ENCODE data around the gene KRTAP10-10. TPM values are rescaled to one million over a fixed set of nuclear protein-coding genes. Genes with fewer than 3 reads are reported as not detected.
"Not testable (repeated sequence)": the region's sequence is repeated elsewhere in the genome, so short reads cannot be mapped to it uniquely, and the experiment has no call there.

The KRTAP10-10 gene, protein sequence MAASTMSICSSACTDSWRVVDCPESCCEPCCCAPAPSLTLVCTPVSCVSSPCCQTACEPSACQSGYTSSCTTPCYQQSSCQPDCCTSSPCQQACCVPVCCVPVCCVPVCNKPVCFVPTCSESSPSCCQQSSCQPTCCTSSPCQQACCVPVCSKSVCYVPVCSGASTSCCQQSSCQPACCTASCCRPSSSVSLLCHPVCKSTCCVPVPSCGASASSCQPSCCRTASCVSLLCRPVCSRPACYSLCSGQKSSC
- not detected for polyA plus RNA-seq (2012; ENCODE audit: insufficient read depth, insufficient read length)

DNA sequence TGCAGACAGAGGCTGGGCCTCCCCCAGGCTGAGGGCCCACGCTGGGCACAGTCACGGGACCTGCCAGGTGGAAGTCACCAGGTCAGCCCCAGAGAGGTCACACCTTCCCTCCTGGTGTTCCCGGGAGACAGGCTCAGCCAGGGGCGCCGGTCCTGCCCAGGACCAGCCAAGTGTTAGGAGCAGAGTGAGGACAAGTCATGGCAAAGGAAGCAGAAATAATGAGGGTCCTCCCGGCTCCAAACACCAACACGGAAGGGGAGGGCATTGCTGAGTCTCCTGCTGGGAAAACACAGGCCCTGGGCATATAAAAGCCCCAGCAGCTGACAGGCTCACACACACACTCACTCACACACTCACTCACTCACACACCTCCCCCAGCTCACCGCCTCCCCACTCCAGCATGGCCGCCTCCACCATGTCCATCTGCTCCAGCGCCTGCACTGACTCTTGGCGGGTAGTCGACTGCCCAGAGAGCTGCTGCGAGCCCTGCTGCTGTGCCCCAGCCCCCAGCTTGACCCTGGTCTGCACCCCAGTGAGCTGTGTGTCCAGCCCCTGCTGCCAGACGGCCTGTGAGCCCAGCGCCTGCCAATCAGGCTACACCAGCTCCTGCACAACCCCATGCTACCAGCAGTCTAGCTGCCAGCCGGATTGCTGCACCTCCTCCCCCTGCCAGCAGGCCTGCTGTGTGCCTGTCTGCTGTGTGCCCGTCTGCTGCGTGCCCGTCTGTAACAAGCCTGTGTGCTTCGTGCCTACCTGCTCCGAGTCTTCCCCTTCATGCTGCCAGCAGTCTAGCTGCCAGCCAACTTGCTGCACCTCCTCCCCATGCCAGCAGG lies at the start of gene KRTAP10-10:
Gene KRTAP10-10, plus strand, starts transcription at position 339 of the 833 bp plus-strand sequence. Its CDS starts 62 bp downstream, at position 401.
- DNase-seq (ENCODE audit: low read depth, low spot score): no peak
- no peak within 1 kb of the TSS for H3K4me3 ChIP-seq (ENCODE audit: low read length)

DNA sequence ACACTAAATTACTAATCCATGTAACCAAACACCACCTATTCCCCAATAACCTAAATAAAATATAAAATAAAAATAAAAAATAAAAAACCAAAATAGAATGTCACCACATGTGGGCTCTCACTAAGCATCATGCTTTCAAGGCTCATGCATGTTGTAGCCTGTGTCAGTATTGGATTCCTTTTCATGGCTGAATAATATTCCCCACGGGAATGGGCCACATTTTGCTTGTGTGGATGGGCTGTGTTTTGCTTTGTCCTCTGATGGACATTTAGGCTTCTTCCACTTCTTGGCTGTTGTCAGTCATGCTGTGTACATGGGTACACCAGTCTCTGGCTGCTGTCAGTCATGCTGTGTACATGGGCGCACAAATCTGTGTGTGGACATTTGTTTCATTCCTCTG lies 48.1 kb upstream of the KRTAP10-10 start:
- H3K4me3 ChIP-seq (ENCODE audit: low read length): no peak overlapping the region
- no peak for DNase-seq (ENCODE audit: low read depth, low spot score)

DNA sequence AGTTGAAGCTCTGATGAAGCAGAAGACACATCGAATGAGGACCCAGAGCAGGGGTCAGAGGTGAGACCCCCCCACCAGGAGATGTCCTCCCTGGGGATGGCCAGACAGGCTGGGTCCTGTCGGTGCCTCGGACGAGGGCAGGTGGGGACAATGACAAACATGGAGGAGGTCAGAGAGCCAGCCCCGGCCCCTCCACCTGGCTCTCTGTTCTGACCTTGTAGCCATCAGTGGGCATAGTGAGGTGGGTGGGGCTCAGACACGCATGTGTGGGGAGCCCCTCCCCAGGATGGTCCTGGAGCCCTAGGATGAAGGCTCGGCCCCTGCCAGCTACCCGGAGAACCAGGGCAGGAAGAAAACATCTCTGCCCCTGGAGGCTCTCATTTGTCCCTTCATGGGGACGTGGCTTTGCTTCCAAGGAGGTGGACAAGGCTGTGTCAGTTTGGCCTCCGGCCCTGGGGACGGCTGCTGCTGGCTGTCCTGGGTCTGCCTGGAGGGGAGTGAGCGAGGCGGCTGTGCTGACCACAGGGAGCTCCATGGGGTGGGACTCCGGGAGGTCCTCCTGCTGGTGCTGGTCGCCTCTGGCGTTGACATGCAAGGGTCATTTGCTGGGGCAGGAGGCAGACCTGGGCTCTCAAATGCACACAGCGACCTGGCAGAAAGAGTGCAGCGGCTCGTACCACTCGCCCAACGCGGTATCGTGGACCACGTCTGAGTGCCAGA lies 47.4 kb upstream of the KRTAP10-10 start:
- H3K4me3 ChIP-seq (ENCODE audit: low read length): no peak overlapping the region
- no peak for DNase-seq (ENCODE audit: low read depth, low spot score)

DNA sequence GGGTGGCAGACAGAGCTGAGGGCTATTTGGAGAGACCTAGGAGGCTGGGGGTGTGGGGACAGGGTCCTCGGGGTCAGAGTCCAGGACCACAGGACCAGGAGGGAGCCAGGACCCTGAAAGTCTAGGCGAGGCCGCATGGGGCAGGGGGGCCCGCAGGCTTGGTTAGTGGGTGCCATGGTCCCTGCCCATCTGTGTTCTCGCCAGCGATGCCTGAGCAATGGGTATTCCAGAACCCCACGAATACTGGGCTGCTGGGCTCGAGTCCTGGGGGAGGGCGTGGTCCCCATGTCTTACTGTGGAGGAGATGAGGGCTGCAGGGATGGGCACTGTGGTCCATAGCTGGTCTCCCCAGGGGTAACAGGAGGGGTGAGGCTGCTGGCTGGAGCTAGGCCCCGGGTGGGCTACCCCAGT lies 46.8 kb upstream of the KRTAP10-10 start:
- DNase-seq (ENCODE audit: low read depth, low spot score): no peak

DNA sequence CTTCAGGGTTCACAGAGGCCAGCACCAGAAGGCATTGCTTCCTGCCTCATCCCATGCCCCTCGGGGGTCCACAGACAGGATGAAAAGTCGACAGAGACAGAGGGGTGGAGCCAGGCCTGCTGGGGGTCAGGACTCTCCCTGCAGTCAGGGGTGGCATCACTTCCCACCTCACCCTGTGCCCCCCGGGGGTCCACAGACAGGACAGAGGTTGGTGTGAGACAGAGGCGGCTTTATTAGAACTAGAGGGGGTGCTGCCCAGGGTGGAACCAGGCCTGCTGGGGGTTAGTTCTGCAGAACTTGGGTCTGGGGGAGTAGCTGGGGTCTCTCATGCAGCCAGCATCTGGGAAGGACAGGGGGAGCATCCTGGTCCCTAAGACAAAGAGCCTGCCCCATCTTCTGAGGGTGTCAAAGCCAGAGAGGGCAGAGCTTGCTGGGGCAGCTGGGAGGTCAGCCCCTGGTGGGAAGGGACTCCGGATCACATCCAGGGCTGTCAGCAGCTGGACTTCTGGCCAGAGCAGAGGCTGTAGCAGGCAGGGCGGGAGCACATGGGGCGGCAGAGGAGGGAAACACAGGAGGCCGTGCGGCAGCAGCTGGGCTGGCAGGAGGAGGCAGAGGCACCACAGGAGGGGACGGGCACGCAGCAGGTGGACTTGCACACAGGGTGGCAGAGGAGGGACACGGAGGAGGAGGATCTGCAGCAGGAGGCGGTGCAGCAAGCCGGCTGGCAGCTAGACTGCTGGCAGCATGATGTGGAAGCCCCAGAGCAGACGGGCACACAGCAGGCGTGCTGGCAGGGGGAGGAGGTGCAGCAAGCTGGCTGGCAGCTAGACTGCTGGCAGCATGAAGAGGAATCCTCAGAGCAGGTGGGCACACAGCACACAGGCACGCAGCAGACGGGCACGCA lies 46.0 kb upstream of the KRTAP10-10 start:
- not testable (repeated sequence) for H3K4me3 ChIP-seq (ENCODE audit: low read length); DNase-seq (ENCODE audit: low read depth, low spot score)

More for the DNA sequence above, 46.8 kb upstream of the KRTAP10-10 start:
- no peak overlapping the region for H3K4me3 ChIP-seq (ENCODE audit: low read length)

DNA sequence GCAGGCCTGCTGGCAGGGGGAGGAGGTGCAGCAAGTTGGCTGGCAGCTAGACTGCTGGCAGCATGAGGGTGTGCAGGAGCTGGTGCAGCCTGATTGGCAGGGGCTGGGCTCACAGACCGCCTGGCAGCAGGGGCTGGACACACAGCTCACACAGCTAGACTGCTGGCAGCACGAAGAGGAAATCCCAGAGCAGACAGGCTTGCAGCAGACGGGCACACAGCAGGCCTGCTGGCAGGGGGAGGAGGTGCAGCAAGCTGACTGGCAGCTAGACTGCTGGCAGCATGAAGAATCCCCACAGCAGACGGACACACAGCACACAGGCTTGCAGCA lies 45.4 kb upstream of the KRTAP10-10 start:
- DNase-seq (ENCODE audit: low read depth, low spot score); H3K4me3 ChIP-seq (ENCODE audit: low read length): not testable (repeated sequence)

DNA sequence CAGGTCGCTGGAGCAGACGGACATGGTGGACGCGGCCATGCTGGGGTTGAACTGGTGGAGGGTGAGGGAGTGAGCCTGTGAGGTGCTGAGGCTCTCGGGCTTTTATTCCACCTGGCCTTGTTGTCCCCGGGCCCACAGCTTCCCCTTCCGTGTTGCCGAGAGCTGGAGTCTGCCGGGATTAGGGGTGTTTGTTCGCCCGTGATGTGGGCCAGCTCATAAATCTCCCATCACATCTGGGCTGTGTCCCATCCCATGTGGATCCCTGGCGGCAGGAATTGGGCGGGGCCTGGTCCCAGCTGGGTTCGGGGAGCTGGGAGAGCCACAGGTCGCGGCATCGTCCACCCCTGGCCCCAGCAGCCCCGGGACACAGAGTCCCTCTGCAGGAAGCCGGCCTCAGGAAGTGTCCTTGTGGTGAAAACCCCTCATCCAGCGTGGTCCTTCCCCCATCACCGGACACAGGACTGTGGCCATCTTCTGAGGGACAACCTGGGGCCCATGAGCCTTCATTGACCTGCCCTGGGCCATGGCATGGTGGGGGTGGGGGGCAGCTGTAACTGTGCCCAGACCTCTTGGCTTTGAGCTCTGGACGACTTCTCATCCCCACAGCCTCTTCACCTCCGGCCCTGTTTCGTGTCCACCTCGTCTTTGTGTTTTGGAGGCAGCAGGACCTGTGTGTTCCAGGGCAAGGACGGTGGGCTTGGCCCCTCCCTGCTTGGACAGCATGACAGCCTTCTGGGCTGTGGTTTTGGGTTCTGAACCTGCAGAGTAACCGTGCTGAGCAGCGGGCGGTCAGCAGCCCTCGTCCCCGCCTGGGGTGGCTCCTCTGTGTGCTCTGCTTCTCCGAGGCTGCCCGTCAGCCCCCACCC lies 44.5 kb upstream of the KRTAP10-10 start, which contains the start of gene KRTAP10-6:
Gene KRTAP10-6, minus strand, starts transcription at position 60 of the 866 bp plus-strand sequence. Its CDS starts 21 bp downstream, at position 39.
- DNase-seq (ENCODE audit: low read depth, low spot score): no peak
- no peak within 1 kb of the TSS for H3K4me3 ChIP-seq (ENCODE audit: low read length)

DNA sequence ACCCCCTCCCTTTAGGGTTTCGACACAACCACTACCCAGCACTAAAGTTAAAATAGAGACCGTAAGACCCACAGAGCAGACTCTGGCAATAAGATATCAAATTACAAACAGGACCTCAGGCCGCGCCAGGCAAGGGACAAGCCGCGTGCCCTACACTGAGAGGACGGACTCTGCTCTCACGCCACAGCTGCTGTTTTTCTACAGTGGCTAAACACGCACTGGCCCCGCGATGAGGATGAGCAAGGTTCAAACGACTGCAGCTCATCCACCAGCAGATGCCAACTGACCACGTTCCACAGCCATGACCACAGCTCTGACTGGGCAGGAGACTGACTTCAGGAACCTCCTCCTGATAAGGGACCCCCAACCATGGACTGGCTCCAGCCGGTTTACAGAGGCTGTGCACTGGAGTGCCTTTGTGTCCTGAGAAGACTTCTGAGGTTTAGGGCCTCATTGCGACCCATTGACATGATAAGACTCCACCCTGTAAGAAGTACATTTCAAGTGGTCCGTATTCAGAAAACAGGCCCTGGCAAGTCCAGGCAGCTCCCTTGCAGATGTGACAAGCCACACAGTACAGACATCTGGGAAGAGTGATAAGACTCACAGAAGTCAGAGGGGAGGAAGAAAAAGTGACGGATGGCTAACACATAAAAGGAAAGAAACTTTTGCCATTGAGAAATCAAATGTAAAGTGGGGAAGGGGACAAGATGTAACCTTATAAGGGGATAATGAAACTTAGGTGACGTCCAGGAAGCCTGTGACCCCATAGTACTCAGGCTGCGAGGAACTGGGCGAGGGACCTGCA lies 43.4 kb upstream of the KRTAP10-10 start:
- H3K4me3 ChIP-seq (ENCODE audit: low read length): no peak overlapping the region
- DNase-seq (ENCODE audit: low read depth, low spot score): no peak

DNA sequence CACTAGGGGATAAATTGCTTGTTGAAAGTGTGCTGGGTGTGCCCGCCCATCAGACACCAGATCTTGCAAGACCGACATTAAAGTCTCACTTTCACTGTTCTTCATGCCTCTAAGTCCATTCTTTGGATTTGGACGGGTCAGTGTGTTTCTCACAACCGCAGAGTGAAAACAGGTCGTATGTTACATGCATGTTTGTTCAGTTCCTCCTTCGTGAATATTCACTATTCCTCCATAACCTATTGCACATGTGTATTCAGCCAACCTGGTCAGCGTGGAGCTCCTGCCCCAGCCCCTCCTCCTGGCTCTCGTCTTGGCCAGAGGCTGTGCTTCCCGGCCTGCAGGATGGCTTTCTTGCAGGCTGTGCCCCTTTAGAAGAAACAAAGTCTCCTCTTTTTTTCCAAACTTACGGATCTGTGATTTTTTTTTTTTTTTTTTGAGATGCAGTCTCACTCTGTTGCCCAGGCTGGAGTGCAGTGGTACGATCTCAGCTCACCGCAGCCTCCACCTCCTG lies 42.7 kb upstream of the KRTAP10-10 start:
- DNase-seq (ENCODE audit: low read depth, low spot score): no peak

DNA sequence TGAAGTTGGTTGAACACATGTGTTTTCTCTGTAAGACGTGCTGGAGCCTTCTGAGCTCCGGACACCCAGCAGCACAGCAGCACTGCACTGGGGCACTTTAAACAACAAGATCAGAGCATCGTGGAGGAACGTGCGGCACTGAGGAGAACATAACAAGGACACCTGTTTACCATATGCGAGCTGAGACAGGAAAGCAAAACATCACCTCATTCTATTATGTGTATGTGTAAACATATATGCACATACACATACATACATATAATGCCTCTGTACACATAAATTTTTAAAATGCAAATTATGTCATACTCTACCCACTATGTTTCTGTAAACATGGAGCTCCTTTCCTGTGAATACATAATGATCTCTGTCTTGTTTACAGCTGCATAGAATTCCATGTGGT lies 41.6 kb upstream of the KRTAP10-10 start:
- H3K4me3 ChIP-seq (ENCODE audit: low read length): no peak overlapping the region
- no peak for DNase-seq (ENCODE audit: low read depth, low spot score)

More for the DNA sequence above, 42.7 kb upstream of the KRTAP10-10 start:
- H3K4me3 ChIP-seq (ENCODE audit: low read length): no peak overlapping the region

DNA sequence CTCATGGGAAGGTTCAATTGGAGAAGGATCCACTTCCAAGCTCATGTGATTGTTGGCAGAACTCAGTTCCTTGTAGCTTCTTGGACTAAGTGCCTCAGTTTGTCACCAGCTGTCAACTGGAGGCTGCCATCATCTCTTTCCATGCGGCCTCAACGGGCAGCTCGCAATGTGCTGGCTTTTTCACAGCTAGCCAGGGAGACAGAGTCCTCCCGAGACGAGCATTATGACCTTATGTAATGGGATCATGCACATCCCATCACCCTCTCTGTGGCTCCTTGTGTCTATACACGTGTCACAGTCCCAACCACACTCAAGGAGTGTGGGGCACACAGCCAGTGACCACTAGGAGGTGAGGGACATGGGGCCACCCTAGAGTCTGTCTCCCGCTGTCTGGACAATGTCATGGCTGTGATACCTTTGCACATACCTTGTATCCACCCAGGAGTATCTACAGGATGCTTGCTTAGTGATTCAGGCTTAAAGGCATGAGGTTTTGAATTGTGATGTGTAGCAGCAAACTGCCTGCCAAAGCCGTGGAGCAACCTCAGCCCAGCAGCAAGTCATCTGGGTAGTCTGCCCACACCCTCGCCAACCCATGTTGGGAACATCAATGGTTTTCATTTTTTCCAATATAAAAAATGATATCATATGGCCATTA lies 41.0 kb upstream of the KRTAP10-10 start:
- DNase-seq (ENCODE audit: low read depth, low spot score): no peak
- no peak overlapping the region for H3K4me3 ChIP-seq (ENCODE audit: low read length)

DNA sequence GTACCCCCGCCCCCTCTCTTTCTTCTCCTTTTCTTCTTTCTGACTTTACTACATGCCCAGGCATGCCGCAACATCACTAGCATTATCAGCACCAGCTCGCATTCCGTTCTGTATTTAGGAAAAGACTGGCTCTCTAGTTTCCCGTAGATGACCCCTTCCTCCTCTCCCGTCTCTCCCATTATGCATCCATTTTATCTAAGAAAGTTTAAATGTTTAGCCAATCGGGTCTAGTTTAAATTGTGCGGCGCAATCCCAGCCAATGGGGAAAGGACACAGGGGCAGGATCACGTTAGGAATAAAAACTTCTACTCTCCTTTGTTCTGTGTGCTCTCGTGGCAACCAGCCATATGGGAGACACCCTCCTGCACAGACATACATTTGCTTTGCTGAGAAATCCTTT lies 39.1 kb upstream of the KRTAP10-10 start:
- no peak overlapping the region for H3K4me3 ChIP-seq (ENCODE audit: low read length)
- no peak for DNase-seq (ENCODE audit: low read depth, low spot score)

DNA sequence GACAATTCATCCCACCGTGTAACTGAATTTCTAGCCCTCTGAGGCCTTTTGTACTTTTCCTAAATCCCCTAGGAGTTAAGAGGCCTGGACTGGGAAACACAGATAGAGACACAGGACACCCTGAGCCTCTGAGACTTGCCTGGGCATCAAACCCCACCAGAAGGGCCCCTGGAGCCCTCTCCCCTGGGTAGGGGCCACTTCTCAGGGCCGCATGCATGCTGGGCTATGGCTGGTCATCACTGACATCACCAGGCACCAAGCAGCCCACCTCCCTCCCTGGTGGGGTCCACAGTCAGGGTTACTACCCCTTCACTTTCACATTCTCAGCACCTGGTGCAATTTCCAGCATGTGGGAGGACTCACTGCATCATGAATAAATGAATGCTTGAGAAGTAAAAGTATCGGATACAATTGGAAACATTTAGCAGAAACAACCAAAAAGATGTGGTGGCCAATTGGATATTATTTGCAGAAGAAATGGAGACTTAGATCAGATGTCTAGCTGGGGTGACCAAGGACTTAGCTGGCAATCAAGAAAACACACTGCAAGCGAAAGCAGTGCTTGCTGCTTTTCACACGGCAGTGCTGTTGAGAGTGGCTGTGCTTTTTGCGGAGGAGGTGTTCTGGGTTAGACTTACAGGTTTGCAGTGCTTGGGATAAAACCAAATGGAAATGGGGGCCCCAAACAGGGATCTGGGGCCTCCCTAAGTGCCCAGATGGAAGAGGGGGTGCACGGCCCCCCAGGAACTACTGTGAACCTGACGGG lies 37.7 kb upstream of the KRTAP10-10 start:
- H3K4me3 ChIP-seq (ENCODE audit: low read length): no peak overlapping the region
- DNase-seq (ENCODE audit: low read depth, low spot score): no peak

DNA sequence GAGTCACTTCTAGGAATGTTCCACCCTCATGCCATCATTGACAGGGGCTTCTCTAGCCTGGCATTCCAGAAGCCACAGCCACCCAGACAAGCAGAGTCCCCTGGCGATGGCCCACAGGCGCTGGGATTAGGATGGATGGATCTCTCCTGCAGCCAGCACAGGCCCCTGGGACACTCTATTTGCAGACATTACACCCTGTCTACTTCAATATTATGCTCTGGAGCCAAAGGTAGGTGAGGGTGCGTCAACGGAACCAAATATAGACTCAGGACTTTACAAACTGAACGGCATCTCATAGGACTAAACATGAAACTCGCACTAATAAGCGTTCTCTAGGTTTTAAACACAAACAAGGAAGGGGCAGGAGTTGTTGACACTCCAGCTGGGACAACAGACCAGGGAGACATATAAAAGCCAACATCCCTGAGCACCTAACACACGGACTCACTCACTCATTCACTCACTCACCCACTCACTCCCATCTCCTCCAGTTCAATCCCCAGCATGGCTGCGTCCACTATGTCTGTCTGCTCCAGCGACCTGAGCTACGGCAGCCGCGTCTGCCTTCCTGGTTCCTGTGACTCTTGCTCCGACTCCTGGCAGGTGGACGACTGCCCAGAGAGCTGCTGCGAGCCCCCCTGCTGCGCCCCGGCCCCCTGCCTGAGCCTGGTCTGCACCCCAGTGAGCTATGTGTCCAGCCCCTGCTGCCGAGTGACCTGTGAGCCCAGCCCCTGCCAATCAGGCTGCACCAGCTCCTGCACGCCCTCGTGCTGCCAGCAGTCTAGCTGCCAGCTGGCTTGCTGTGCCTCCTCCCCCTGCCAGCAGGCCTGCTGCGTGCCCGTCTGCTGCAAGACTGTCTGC lies 36.8 kb upstream of the KRTAP10-10 start, which contains the start of gene KRTAP10-7:
Gene KRTAP10-7, plus strand, starts transcription at position 480 of the 861 bp plus-strand sequence. Its CDS starts 25 bp downstream, at position 505.
- DNase-seq (ENCODE audit: low read depth, low spot score); H3K4me3 ChIP-seq (ENCODE audit: low read length): not testable (repeated sequence)

DNA sequence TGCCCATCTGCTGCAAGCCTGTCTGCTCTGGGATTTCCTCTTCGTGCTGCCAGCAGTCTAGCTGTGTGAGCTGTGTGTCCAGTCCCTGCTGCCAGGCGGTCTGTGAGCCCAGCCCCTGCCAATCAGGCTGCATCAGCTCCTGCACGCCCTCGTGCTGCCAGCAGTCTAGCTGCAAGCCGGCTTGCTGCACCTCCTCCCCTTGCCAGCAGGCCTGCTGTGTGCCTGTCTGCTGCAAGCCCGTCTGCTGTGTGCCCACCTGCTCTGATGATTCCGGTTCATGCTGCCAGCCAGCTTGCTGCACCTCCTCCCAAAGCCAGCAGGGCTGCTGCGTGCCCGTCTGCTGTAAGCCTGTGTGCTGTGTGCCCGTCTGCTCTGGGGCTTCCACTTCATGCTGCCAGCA lies 36.1 kb upstream of the KRTAP10-10 start:
- DNase-seq (ENCODE audit: low read depth, low spot score); H3K4me3 ChIP-seq (ENCODE audit: low read length): not testable (repeated sequence)
